ENCODE data around the gene DLGAP4. TPM values are rescaled to one million over a fixed set of nuclear protein-coding genes. Genes with fewer than 3 reads are reported as not detected.

Gene DLGAP4
- total RNA-seq, 4 donors from 2014 or later = 38.6 to 193 (median 80.5) TPM

DNA sequence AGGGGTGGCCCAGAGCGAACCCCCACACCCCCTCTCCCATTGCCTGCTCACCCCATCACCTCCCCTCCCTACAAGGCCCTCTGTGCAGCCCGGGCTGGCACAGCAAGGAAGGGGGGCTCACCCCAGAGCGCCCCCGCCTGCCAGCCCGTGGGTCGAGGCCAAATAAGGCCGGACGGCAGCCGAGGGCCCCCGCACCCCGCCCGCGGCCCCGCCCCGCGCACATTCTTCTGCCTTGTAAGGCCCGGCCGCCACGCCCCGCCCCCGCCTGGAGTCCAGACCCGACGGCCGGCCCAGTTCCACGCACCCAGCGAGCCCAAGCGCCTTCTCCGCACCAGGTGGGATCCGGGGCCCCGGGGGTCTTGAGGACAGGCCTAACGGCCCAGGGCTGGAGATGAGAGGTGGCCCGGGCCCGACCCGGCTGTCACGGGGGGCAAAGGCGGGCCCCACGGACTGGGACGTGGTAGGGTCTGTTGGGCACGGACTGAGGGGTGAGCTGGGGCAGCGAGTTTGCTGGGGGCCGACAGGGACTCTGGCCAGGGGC is 235.2 kb downstream of the DLGAP4 start, which contains the start of gene MYL9:
MYL9 (plus strand) TSS at position 293 of the 541 bp plus-strand sequence. CDS start 3,366 bp downstream, outside the sequence.
- Histone ChIP-seq H3K27me3 (no peaks in the 10 kb centered on the region), H3K27ac (peak within 1 kb of the TSS; percentile 97 to 98), H3K4me1 (peaks cover 2 to 19% of the 10 kb centered on the region in 2 donors), H3K4me3 (peak within 1 kb of the TSS; percentile 78 to 95), H3K9me3 (no peaks in the 10 kb centered on the region), H3K36me3 (no peaks in the 10 kb centered on the region)
- peak in 1 of 2 donors; percentile 77 for TF ChIP-seq POLR2A (IDR thresholded peaks at IDR 0.05)
- TF ChIP-seq CTCF (IDR thresholded peaks at IDR 0.05) = no peak
- DNase-seq = peak; percentile 94 to 97
- intact Hi-C loops (cut with DNase I; ENCODE audit: low total_unique reads) = loop anchor here (2.0 kb wide), 1 partner anchor 78 kb away; no protein-coding TSS in a partner anchor

DNA sequence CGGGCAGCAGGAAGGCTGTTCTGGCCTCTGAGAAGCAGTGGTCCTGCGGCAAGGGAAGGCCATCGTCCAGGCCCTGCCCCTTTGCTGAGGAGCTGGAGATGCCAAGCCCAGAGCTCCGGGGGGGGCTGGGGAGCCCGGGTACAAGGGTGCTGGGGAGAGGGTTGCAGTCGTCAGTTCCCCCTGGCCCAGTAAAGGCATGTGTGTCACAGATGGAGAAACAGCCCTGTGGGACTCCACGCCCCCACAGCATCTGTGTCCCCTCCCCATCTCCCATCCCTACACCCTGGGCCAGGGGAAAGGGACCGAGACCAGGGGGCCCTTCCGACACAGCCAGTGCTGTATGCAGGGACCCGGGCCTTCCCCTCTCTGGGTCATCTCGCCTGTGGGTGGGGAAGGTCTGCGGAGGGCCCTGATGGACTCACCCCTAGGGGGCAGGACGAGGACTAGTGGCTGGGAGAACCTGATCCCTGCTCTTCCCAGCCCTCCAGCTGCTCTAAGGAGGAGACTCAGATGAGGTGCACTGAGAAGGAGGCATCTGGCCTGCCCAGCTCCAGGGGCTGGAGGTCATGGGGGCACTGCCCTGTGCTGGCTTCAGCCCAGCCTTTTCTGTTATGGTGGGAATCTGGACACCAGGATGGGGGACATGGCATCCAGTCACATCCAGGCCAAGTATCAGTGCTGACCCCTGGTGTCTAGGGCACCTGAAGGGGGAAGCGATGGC is 235.8 kb downstream of the DLGAP4 start:
- Histone ChIP-seq H3K4me1 (peaks cover 2 to 19% of the 10 kb centered on the region in 2 donors), H3K27me3 (no peaks in the 10 kb centered on the region), H3K27ac (peak overlapping the region; percentile 97 to 98), H3K36me3 (no peaks in the 10 kb centered on the region), H3K9me3 (no peaks in the 10 kb centered on the region), H3K4me3 (peak overlapping the region; percentile 78 to 95)
- DNase-seq = peak; percentile 72 to 74
- TF ChIP-seq POLR2A (IDR thresholded peaks at IDR 0.05) (no peak), CTCF (IDR thresholded peaks at IDR 0.05) (peak; percentile 48 to 79 (median 60))
- intact Hi-C loops (cut with DNase I; ENCODE audit: low total_unique reads) = loop anchor here (2.0 kb wide), 1 partner anchor 79 kb away; no protein-coding TSS in a partner anchor

DNA sequence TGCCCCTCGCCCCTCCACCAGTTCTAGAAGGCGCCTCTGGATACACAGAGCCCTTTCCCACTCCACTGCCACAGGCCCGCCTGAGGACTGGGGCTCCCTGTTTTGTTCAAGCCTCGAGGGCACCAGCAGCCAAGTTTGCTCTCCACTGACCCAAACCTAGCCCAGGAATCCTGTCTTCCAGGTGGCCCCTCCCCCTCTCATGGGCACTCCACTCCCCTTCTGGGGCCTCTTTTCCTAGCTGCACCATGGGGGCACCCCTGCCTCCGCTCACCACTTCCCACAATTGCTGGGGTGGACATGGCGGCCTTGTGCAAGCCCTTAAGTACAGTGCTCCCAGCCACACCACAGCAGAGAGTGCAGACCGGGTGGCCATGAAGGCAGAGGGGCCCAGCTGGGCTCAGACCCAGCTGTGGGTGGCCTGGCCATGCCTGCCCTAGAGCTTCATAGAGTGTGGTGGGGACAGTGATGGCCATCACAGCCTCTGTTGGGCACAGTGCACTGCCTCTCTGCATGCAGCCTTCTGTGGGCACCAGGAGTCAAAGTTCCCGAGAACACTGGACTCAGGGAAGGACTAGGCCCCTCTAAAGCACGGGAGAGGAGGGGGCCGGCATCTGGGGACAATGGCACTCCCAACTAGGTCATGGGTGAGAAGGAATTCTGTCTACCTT is 236.5 kb downstream of the DLGAP4 start:
- DNase-seq = no peak
- TF ChIP-seq POLR2A (IDR thresholded peaks at IDR 0.05) = no peak
- no peak for TF ChIP-seq CTCF (IDR thresholded peaks at IDR 0.05)
- no peaks in the 10 kb centered on the region for H3K36me3 ChIP-seq
- H3K9me3 ChIP-seq = no peaks in the 10 kb centered on the region
- peaks cover 2 to 22% of the 10 kb centered on the region in 2 donors for H3K4me1 ChIP-seq
- H3K27me3 ChIP-seq = no peaks in the 10 kb centered on the region
- peak overlapping the region; percentile 97 to 98 for H3K27ac ChIP-seq
- intact Hi-C loops (cut with DNase I; ENCODE audit: low total_unique reads) = no loop called here
- peak overlapping the region; percentile 78 to 95 for H3K4me3 ChIP-seq

GRCh38 chr20:36543184-36544133 is 237.3 kb downstream of the DLGAP4 start:
- peak in 1 of 2 donors; percentile 16 for TF ChIP-seq POLR2A (IDR thresholded peaks at IDR 0.05)
- TF ChIP-seq CTCF (IDR thresholded peaks at IDR 0.05) = no peak
- intact Hi-C loops (cut with DNase I; ENCODE audit: low total_unique reads) = no loop called here
- peak; percentile 80 to 81 for DNase-seq
- no peaks in the 10 kb centered on the region for H3K27me3 ChIP-seq
- H3K27ac ChIP-seq = peak overlapping the region; percentile 97 to 98
- H3K9me3 ChIP-seq = no peaks in the 10 kb centered on the region
- H3K4me1 ChIP-seq = peaks cover 2 to 25% of the 10 kb centered on the region in 2 donors
- H3K36me3 ChIP-seq = no peaks in the 10 kb centered on the region
- peak overlapping the region; percentile 78 to 95 for H3K4me3 ChIP-seq
